ENCODE measurements around the gene PFN3.

- TF ChIP-seq POLR2AphosphoS5 (IDR thresholded peaks at IDR 0.05), result no peak
- TF ChIP-seq CTCF (IDR thresholded peaks at IDR 0.05), result no peak
- no peak for TF ChIP-seq EP300 (IDR thresholded peaks at IDR 0.05)
Observed at GRCh38 chr5:177384134-177384533, 16.3 kb downstream of the PFN3 start, which contains the start of gene SLC34A1.

Data from gastroesophageal sphincter (tissue), 3 donors.